DLD1 (cell line): ENCODE data around the gene STAT1.
"Not testable (repeated sequence)": the region's sequence is repeated elsewhere in the genome, so short reads cannot be mapped to it uniquely, and the experiment has no call there.

ENCODE experiments used
- in situ Hi-C: cut with HindIII; loops from 2 replicates; pipeline ENCODE4 v1.10.0; 2017; ENCODE audit warnings: low sequenced_read_pairs

STAT1 gene

DNA sequence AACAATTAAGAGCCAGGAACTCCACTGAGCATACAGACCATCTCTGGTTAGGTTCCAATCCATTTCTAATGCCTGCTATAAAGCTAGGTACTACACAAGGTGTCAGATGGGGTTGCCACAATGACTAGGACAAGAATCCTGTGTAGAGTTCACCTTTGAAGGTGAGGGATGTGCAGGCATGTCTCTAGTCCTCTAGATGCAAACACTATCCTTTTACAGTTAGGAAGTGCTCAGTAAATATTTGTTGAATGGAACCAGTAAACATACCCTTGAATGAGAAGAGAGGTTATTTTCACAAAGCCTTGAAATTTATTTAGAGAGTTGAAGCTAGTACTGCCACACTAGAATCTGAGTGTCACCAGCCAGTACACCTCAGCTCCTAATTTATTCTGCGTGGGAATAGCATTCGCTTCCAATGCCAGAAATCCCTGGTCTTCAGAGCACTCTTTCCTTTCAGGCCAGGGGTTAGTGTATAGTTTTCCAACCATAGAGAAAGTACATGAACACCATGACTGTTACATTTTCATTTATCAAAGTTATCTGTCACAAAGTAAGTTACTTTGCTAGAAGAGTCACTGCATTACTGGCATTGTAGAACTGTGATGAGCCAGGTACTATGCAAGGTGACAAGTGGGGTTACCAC lies 48.3 kb downstream of the STAT1 start:
- in situ Hi-C loops: no loop called here

DNA sequence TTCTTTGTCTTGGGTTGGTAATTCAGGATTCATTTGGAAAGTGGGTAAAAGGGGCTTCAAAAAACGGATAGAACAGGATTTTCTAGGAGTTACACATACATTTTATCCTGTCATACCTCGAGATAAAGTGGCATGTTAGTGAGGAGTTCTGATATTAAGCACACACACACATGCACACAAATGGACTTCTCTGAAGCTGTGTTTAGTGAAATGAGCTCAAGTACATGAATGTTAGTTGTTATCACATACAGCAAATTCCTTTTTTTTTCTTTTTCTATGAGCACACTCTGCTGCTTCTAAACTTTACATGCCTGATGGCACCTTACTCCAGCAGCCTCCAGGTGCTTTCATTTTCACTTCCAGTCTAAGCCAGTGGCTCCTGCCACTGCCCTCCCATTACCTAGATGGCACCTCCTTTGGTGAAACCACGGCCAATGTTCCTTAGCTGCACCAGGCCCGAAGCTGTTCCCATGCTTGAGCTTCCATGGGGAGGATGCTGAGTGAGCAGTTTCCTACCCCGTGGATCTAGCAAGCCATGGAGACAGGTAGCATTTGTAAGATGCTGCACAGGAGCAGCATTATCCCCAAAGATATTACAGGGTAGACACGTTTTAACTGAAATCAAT lies 49.7 kb downstream of the STAT1 start:
- in situ Hi-C loops: no loop called here

DNA sequence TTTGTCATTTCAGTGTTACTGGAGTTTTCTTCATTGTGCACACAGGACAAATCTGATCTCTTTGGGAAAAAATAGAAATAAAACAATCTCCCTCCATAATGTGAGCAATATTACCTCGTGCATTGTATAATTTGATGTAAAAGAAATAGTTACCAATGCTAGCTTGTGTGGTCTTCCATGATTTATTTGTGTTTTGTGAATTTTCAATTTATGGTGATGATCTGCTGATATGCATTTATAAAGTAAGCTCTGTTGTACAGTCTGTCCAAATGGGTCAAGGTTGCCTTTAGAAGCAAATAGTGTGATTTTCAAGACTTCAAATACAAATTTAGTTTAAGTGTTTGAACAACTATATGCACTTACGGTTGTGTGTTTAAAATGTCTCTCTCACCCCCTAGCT lies 50.9 kb downstream of the STAT1 start:
- in situ Hi-C loops: no loop called here

DNA sequence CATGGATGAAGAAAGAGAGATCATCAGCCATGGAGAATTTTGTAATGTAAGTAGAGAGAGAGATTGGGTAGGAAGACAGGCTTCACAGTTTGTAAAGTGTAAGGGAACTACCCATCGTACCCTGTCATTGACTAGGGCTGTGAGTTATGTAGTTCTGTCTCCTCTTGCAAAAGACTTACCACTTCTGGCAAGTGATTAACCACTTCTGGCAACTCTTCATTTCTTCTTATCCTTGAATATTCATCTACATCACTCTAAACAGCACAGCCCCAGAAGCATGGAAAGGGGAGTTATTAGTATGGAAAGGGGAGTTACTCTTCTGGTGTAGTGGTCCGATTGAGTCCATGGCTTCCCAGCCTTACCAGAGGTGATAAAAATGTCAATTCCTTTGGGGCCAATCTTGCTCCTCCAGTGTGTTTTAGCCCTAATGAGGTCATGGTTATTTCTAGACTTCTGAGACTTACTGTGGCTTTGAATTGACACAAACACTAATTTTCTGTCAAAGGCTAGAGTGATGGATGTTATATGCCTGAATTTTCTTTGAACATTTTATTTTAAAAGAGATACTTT lies 52.0 kb downstream of the STAT1 start:
- in situ Hi-C loops: no loop called here

DNA sequence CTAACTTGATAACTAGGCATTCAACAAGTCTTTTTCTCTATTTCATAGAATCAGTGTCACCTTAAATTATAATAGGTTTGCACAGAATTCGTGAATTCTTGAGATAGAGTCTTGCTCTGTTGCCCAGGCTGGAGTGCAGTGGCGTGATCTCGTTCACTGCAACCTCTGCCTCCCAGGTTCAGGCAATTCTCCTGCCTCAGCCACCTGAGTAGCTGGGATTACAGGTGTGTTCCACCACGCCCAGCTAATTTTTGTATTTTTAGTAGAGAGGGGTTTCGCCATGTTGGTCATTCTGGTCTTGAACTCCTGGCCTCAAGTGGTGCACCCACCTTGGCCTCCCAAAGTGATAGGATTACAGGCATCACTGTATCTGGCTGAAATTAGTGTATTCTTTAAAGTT lies 52.9 kb downstream of the STAT1 start:
- in situ Hi-C loops: not testable (repeated sequence)

DNA sequence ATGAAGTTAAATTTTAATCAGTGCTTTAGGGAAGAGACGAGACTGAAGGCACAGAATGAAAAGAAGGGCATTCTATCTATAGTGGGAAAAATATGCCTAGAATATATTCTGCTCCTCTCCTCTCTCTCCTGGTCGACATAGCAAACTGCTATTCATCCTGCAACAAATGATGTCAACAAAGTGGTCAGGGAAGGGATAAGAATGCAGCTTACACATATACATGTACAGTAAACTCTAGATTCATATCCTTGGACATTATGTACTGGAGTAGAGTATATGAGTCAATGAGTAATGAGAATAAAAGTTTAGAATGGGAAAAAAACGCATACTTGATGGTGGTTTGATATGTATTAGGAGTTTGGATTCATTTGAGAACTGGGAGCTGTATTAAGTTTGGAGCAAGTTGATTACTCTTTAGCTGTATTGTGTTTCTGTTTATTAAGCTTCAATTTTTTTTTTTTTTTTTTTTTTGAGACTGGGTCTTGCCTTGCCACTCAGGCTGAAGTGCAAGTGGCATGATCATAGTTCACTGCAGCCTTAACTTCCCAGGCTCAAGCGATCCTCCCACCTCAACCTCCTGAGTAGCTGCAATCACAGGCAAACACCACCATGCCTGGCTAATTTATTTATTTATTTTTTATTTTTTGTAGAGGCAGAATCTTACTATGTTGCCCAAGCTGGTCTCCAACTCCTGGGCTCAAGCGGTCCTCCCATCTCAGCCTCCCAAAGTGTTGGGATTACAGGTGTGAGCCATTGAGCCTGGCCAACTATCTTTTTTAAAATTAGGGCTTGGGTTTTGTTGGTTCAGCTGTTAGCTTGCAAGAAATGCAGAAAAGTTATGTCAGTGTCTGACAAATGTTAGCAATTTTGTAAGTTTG lies 53.8 kb downstream of the STAT1 start:
- in situ Hi-C loops: no loop called here

DNA sequence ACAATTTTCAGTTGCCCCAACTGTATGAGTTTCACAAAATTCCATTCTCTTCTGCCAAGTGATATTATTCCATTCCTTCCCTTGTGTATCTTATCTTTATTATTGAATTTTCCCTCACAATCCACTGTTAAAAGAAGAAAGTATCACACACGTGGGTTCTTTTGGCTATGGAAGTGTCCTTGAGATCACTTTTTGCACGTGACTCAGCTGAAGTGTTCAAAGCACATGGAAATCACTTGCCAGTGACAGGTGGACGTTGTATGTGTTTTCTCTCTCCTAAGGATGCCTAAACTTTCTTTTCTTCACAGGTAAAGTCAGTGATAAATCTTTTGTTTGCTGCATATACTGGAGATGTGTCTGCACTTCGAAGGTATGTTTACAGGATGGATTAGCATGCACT lies 60.7 kb downstream of the STAT1 start:
- in situ Hi-C loops: no loop called here

DNA sequence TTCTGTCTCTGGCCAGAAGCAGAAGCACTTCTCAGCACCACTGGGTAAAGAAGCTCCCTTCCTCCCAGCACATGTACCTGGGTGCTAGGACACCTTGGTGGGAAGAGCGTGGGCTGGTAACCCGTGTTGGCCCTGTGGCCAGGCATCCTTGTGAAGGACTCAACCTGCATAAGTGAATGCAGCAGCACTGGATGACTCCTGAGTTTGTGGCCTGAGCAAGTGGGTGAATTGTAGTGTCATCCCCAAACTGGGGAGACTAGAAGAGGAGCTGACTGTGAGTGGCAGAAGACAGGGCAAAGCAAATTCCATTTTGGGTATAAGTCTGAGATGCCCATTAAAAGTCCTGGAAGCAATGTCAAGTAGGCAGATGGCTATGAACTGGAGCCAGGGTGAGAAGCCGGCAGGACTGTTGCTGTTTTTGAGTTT lies 63.4 kb downstream of the STAT1 start:
- in situ Hi-C loops: no loop called here

DNA sequence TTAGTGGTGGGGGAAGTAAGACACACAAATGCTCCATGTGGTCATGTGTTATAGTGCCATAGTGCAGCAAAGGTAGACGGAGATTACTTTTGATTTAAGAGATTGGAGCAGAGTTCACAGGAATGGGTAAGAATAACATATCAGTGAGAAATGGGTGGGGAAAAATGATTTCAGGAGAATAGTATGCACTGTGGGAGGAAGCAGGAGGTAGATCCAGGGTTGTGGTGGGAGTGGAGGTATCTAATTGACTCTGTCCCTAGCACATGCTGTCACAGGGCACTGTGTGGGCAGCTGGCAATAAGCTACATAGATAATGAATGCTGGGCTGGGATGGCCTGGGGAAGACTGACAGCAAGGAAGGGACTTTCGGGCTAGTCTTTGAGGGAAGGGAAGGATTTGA lies 65.3 kb downstream of the STAT1 start:
- in situ Hi-C loops: no loop called here

DNA sequence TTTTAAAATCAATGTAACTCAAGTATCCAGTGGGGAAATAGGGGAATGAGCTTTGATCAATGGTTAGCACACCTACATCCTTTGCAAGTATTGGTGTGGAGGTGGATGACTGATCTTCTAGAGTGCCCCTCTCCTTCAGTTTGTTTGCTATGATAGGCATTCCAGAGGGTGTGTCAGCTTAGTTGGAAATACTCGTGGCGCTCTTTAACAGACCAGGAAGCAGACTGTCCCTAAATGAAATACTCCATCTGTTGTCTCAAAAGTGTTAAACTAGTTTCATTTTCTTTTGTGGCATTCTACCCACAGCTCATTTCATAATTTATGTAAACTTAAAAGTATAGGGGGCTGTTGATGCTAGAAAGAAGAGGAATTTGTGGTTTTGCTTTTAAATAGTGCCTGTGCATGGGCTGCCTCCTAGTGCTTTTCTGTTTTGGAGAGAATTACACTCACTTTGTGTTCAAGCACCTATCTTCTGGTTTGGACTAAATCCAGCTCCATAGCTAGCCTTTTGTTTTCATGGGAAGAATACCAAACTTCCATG lies 66.2 kb downstream of the STAT1 start:
- in situ Hi-C loops: no loop called here

DNA sequence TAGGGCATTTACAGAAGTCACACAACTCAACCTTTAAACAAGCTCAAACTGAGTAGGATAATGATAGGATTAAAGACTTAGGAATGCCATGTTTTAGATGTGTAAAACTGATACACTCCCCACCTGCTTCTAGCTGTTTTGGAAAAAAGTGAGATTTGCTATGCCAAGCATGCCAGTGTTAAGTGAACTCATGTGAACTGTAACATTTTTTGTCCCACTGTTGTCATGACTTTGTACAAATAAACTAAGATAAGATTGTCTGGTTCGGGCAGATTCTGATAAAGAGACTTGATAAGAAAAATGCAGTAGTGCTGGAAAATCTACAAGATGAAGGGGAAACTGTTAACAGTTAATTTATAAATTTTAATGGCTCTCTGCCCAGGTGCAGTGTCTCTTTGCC lies 66.8 kb downstream of the STAT1 start:
- in situ Hi-C loops: no loop called here

DNA sequence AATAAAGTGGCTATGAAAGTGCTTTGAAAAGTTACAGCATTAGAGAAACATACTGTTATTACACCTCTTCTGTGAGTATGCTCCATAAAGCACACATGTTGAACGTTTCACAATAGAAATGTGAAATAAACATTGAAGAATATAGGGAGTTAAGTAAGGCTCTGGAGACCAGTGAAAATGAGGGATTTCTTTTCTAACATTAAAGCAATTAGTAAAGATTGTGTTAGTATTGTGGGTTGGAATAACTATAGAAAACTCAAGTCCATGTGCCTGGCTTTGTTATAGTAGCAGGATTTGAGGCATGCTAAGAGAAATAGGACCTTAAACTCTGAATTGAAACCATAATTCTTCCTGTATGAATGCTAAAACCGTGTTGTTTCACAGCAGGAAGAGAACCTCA lies 70.3 kb downstream of the STAT1 start:
- in situ Hi-C loops: no loop called here

DNA sequence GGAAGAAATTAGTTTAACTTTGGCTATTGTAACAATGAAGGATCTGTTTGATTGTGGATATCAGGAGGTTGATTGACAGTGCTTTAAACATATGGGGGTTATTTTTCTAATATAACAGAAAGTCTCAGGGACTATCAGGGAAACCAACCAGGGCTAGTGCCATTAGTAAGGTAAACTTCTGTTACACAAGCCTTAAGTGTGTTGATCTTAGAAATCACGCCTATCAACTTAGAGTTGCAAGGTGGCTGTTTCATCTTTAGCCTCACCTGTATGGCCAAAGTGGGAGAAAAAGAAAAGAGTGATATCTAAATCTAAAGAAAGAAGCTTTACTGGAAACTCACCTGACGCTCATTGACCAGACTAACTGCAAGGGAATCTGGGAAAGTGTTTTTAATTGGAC lies 71.3 kb downstream of the STAT1 start:
- in situ Hi-C loops: no loop called here

DNA sequence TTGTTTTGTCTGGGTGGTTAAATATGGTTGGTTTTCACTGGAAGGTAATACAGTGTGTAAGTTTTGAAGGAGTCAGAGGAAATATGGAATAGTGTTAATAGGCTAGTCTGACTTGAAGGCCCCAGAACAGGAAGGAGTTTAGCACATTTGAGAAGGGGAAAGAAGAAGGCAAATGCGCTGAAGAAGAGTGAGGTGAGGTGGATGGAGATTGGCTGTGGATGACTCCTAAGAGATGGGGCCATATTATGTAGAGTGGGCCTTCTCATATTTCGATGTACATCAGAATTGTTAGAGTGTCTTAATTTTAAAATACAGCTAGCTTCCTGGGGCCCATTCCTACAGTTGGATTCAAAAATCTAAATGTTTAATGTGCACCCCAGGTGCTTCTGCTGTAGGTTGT lies 72.4 kb downstream of the STAT1 start:
- in situ Hi-C loops: no loop called here

DNA sequence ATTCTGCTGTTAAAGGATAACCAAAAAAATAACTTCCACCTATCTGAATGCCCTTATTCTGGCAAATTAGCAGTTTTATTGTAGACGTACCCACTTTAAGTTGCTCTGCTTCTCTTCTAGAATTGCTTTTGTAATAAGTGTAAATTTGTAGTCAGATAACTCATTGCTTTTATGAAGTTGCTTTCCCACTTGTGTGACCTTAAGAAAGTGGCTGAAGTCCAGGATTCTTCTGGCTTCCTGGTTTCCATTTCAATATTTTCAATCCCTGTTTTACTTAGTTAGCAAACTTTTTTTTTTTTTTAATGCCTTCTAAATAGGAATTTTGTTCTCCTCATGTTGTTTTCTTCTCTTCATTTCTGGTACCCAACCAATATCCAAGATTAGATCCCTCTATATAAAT lies 73.5 kb downstream of the STAT1 start:
- in situ Hi-C loops: no loop called here

DNA sequence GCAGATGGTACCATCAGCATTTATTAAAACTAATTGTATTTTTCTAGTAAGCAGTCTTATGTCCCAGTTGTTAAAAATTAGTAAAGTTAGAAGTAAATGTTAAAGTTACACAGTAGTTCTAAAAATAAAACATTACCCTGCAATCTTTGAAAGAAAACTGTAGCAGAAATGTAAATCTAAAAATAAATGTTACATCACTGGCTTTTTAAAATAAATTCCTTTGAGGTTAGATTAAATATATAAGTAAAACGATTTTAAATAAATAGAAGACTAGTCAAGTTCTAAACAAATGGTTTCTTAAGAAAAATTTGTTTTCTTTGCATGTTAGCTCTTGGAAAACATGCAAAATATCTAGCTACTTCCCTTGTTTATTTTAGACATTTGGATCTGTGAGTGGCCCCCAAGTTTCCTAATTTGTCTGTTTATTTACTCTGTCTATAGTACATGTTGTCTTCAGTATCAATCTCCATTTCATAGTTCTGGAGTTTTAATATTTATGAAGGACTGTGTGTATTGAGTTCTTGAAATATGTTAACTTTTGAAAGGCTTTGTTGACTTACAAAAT lies 75.1 kb downstream of the STAT1 start:
- in situ Hi-C loops: no loop called here

DNA sequence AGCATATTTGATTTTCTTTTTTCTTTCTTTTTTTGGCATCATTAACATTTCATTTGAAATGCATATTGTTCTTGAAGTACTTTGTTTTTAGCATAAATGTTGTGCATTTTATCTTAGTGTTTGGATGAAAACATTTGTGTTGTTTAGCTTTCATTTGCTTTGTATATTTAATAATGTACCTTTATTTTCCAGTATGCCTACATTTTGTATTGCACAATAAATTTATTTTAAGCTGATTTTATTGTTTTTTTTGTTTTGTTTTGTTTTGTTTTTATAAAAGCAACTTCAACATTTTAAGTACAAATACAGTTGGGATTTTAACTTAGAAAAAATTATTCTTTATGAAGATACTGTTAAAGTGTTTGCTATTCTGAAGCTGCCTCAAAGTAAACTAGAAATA lies 78.9 kb downstream of the STAT1 start:
- in situ Hi-C loops: no loop called here

DNA sequence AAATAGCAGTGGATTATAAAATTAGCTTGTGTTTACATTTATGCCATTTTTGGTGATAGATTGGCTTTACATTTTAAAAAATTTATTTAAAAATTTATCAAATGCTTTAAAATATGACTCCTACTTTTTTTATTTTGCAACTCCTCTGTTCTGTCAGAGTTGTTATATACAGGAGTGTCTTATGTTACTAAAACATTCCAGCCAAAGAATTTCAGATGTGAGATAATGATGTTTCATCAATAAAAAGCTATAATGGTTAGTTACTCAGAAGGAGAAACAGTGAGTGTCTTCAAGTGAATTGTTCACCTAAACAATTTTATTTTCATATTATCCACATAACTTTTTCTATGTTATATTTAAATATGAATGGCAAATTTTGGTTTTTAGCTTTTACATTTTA lies 80.6 kb downstream of the STAT1 start:
- in situ Hi-C loops: no loop called here

DNA sequence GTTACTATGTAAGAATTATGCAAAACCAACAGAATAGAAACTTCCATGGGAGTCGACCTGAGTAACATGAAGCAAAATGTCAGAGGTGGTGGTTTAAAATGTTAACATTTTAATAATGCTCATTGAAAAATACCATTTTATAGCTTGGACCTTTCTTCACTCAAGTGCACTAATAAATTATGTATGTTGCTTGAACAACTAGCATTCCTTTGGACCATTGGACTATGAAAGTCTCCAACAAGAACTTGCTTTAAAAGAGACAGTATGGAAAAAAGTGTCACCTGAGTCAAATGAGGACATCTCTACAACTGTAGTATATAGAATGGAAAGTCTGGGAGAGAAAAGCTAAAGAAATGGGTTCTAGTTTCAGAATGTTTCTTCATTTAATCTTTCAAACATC lies 81.5 kb downstream of the STAT1 start:
- in situ Hi-C loops: no loop called here

DNA sequence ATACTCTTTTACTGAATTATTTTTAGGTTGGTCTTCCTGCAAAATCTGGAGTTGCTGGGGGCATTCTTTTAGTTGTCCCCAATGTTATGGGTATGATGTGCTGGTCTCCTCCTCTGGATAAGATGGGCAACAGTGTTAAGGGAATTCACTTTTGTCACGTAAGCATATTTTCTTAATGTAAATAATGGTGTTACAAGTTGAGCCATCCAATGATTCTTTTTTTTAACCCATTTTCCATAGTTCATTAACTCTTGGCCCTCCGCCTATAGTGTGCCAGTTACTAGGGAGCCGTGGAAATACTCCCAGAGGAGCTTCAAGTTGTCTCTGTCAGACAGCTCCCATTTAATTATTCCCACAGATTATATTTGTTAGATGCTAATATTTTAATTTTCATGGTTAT lies 83.6 kb downstream of the STAT1 start:
- in situ Hi-C loops: no loop called here

DNA sequence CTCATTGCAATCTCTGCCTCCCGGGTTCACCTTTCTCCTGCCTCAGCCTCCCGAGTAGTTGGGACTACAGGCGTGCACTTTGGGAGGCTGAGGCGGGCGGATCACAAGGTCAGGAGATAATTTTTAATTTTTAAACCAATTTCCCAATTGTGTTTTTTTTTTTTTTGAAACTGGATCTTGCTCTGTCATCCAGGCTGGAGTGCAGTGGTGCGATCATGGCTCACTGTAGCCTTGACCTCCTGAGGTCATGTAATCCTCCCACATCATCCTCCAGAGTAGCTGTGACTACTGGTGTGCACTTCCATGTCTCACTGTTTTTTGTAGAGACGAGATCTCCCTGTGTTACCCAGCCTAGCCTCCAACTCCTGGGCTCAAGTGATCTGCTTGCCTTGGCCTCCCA lies 84.1 kb downstream of the STAT1 start:
- in situ Hi-C loops: no loop called here
